RWPE1 (cell line): Measurements from ENCODE around the gene NTM.

ENCODE experiments used
- CTCF ChIA-PET: fragments of 350-600 bp; sonication (Branson Sonifier 250); formaldehyde crosslinking; extraction: SDS; loops from one replicate; lab custom pipeline; 2021; lab: Yijun Ruan, JAX
- POLR2A ChIA-PET: fragments of 400-600 bp; formaldehyde crosslinking; extraction: SDS; loops from one replicate; lab custom pipeline; 2020; ENCODE audit warnings: antibody characterized with exemption; ENCODE audit not compliant: low non-redundant PET; lab: Yijun Ruan, JAX
- DNase-seq: peaks from one replicate; pipeline ENCODE4 v3.0.0; 2012; ENCODE audit warnings: low spot score
- H3K27ac ChIP-seq: fragments of 450-650 bp; 2 replicates; pipeline ENCODE4 v1.5.1; 2017
- TF ChIP-seq, protein P1 (sequence below): fragments of 450-650 bp; conservative IDR thresholded peaks from 2 replicates; pipeline ENCODE4 v1.5.1; 2017; ENCODE audit warnings: low read depth, mild to moderate bottlenecking

The NTM gene

DNA sequence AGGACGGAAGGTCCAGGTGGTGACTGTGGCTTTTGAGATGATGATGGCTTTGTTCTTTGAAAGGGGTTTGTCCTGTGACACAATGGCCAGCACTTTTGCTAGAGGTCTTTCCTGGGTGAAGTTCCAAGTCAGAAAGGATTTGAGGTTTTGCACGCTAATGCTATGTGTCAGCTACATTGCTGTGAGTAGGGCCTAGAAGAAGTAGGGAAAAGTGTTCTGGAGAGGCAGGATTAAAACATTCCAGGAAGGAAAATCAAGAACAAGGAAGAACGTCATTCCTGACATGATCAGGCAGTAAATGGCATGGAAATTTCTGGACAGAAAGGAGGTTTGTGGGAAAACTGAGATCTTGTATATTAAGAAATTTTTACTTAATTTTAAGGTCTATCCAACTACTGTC, 290.7 kb downstream of the NTM start:
- ChIA-PET POLR2A (no interaction called here), CTCF (interaction anchor here (0.7 kb wide), 1 partner anchor 1176 kb away, joined by 3 read pairs; no protein-coding TSS in a partner anchor)
- no peak overlapping the region for H3K27ac ChIP-seq
- no peak for DNase-seq
- TF ChIP-seq, protein P1, sequence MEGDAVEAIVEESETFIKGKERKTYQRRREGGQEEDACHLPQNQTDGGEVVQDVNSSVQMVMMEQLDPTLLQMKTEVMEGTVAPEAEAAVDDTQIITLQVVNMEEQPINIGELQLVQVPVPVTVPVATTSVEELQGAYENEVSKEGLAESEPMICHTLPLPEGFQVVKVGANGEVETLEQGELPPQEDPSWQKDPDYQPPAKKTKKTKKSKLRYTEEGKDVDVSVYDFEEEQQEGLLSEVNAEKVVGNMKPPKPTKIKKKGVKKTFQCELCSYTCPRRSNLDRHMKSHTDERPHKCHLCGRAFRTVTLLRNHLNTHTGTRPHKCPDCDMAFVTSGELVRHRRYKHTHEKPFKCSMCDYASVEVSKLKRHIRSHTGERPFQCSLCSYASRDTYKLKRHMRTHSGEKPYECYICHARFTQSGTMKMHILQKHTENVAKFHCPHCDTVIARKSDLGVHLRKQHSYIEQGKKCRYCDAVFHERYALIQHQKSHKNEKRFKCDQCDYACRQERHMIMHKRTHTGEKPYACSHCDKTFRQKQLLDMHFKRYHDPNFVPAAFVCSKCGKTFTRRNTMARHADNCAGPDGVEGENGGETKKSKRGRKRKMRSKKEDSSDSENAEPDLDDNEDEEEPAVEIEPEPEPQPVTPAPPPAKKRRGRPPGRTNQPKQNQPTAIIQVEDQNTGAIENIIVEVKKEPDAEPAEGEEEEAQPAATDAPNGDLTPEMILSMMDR: no peak

DNA sequence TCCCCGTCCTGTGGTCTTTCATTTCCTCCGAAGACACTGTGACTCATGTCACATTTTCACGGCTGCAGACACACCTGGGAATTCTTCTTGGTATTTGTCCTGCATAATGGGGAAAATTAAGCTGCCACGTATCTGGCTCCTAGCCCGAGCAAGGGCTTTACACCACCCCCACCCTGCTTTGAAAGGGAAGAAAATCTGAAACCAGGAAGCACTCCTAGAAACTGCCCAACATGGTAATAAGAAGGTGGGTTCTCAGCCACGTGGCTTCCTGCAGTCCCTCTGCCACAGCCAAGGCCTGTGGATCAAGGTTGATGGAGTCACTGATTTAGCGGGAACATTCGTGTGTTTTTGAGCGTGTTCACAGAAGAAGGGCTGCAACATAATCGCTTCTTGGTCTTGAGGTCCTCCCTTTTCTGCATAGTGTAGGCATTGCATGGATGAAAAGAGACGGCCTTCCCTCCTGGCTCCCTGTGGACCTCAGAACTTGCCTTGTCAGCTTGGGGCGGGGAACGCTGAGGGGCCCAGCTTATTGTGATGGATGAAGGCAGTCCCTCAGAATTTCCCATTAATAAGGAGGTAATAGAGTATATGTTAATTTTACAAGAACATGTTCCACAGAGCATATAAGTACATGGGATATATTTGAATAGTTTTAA, 292.0 kb downstream of the NTM start:
- no peak overlapping the region for H3K27ac ChIP-seq
- ChIA-PET POLR2A (no interaction called here), CTCF (interaction anchor here (0.6 kb wide), 1 partner anchor 12 kb away, joined by 3 read pairs; no protein-coding TSS in a partner anchor)
- DNase-seq: no peak
- TF ChIP-seq, protein P1: no peak

- H3K27ac ChIP-seq: no peak overlapping the region
- CTCF ChIA-PET: interaction anchor here (0.6 kb wide), 1 partner anchor 11 kb away, joined by 3 read pairs; no protein-coding TSS in a partner anchor
- DNase-seq: no peak
- TF ChIP-seq, protein P1: no peak
- POLR2A ChIA-PET: no interaction called here
Measured at GRCh38 chr11:131662993-131663392, 292.6 kb downstream of the NTM start.

GRCh38 chr11:131663405-131664200, 293.2 kb downstream of the NTM start:
- POLR2A ChIA-PET: no interaction called here
- CTCF ChIA-PET: no interaction called here
- TF ChIP-seq, protein P1: no peak
- DNase-seq: no peak
- no peak overlapping the region for H3K27ac ChIP-seq

DNA sequence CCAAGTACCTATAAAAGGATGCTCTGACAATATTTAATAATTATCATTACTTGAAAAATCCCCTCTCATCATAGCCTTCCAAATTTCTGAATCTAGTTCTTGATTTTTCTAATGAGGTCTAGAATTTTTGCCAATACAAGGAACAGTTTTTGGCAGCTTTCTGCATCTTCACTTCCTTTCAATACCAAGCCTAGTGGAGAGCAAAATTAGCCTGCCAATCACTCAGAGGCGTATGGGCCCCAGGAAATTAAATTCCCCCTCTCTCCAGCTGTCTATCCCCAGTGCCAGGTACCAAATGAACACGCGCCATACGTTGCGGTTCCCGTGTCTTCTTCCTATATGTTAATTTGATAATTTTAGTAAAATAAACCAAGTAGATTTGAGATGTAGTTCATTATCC, 293.9 kb downstream of the NTM start:
- TF ChIP-seq, protein P1: no peak
- no peak overlapping the region for H3K27ac ChIP-seq
- ChIA-PET POLR2A (no interaction called here), CTCF (no interaction called here)
- no peak for DNase-seq

DNA sequence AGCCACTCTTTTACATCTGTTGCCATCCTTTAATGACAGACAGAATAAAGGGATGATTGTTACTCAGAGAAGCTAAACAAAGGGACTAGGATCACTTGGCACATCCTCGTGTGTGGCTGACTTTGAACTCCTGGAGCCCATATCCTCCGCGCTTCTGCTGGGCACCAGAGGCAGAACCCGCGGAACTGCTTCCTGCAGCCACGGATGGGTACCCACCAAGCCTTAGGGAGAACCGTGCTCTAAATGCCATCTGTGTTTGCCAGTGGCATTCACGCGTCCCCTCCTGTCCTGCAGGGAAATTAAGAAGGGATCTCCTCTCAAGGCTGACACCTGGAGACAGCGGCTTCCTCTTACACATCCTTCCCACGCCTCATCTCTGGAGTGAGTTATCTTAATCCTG, 294.4 kb downstream of the NTM start:
- POLR2A ChIA-PET: no interaction called here
- H3K27ac ChIP-seq: no peak overlapping the region
- no peak for DNase-seq
- TF ChIP-seq, protein P1: no peak
- CTCF ChIA-PET: interaction anchor here (0.6 kb wide), 1 partner anchor 28 kb away, joined by 3 read pairs; no protein-coding TSS in a partner anchor
